ENCODE data around the gene LRRK1. TPM values are rescaled to one million over a fixed set of nuclear protein-coding genes. Genes with fewer than 3 reads are reported as not detected.

LRRK1 gene
- total and polyA plus RNA-seq, 2 of the 13 experiments (the other 11 are each of a cell fraction or from before 2014, with no cell fraction given), result 0.13 to 1.2 TPM

- TF ChIP-seq ELF4 (CRISPR knock-in tag; IDR thresholded peaks at IDR 0.05; ENCODE audit: borderline replicate concordance) (no peak), KDM5A (IDR thresholded peaks at IDR 0.05; ENCODE audit: borderline replicate concordance, low read length) (no peak), PRMT3 (CRISPR knock-in tag; IDR thresholded peaks at IDR 0.05; ENCODE audit: borderline replicate concordance, low read depth) (0 out of 2 replicates have a peak, but pooled peaks have one; percentile 67), TAF1 (CRISPR knock-in tag; IDR thresholded peaks at IDR 0.05) (peak; percentile 53; the same call in 1 of the 2 replicates), JARID2 (CRISPR knock-in tag; IDR thresholded peaks at IDR 0.05; ENCODE audit: insufficient replicate concordance) (no peak), CSRNP1 (CRISPR knock-in tag; IDR thresholded peaks at IDR 0.05) (peak; percentile 48; the same call in 1 of the 2 replicates), ZBTB38 (CRISPR knock-in tag; IDR thresholded peaks at IDR 0.05) (0 out of 2 replicates have a peak, but pooled peaks have one; percentile 10), ZNF766 (CRISPR knock-in tag; IDR thresholded peaks at IDR 0.05; ENCODE audit: borderline replicate concordance) (no peak), ZNF512 (CRISPR knock-in tag; IDR thresholded peaks at IDR 0.05) (no peak), POLR2G (IDR thresholded peaks at IDR 0.05; ENCODE audit: low read depth, low read length) (peak; percentile 81), ZNF33A (CRISPR knock-in tag; IDR thresholded peaks at IDR 0.05; ENCODE audit: borderline replicate concordance) (no peak), ZFP1 (CRISPR knock-in tag; IDR thresholded peaks at IDR 0.05) (no peak; the same call in 1 of the 2 replicates), ARNT (IDR thresholded peaks at IDR 0.05) (no peak), RAD51 (IDR thresholded peaks at IDR 0.05; ENCODE audit: borderline replicate concordance) (no peak), CHCHD3 (CRISPR knock-in tag; IDR thresholded peaks at IDR 0.05) (no peak), SETDB1 (CRISPR knock-in tag; IDR thresholded peaks at IDR 0.05; ENCODE audit: borderline replicate concordance) (no peak), RERE (CRISPR knock-in tag; IDR thresholded peaks at IDR 0.05; ENCODE audit: low read depth) (0 out of 2 replicates have a peak, but pooled peaks have one; percentile 44), ZNF530 (CRISPR knock-in tag; IDR thresholded peaks at IDR 0.05; ENCODE audit: low read depth) (no peak)
Measured at GRCh38 chr15:101091080-101092017, 172.2 kb downstream of the LRRK1 start (continued).
